H1 (cell line): Measurements from ENCODE around the gene HELZ2. TPM values are rescaled to one million over a fixed set of nuclear protein-coding genes. Genes with fewer than 3 reads are reported as not detected.

Experiments
- CEBPB ChIP-seq: IDR thresholded peaks from 2 replicates; pipeline ENCODE4 v1.6.1; 2012; ENCODE audit warnings: low read depth, low read length
- CHD2 ChIP-seq: IDR thresholded peaks from 2 replicates; pipeline ENCODE4 v1.6.1; 2012; ENCODE audit warnings: low read length, improper control_type of control experiment
- KDM1A ChIP-seq: fragments of 200-600, 300-600 bp; sonication (generic); IDR thresholded peaks from 2 replicates; pipeline ENCODE4 v1.7.1; 2016; ENCODE audit warnings: mild to moderate bottlenecking, low read length, borderline replicate concordance
- NRF1 ChIP-seq: IDR thresholded peaks from 2 replicates; pipeline ENCODE4 v1.6.1; 2011; ENCODE audit warnings: mild to moderate bottlenecking, low read depth, low read length, improper control_type of control experiment
- RXRA ChIP-seq: IDR thresholded peaks from 2 replicates; pipeline ENCODE4 v1.6.1; 2011; ENCODE audit warnings: low read depth, mild to moderate bottlenecking, low read length, moderate library complexity; ENCODE audit not compliant: insufficient read depth
- TAF7 ChIP-seq: optimal IDR thresholded peaks from 2 replicates; pipeline ENCODE3; 2011; ENCODE audit warnings: low read depth, mild to moderate bottlenecking, inconsistent platforms, low read length, moderate library complexity, borderline replicate concordance
- polyA plus RNA-seq, 7 experiments: library from polyadenylated mRNA; depleted of rRNA in 3 of 7; stranded (reverse) in 5 of 7; unstranded in 2 of 7; fragments of >200 nt in 5 of 7; fragments of 200-250 nt in 2 of 7; gene quantifications; 1 replicate in 5 of 7; 2 replicates in 1 of 7; 4 replicates in 1 of 7; pipeline versions ENCODE4 v1.2.1 to v1.2.3, GENCODE V29; 2011 to 2013; ENCODE audit warnings: missing spikeins in 2 of 7, mixed read lengths in 2 of 7
- total RNA-seq: library from RNA; stranded (reverse); fragmentation: NEBNext Ultra II Directional; extraction: Animal tissue kit (Norgen Biotek cat#: 25700); gene quantifications from 2 replicates; pipeline ENCODE4 v1.2.1, GENCODE V29; 2021
- TF ChIP-seq, protein P1 (sequence below): fragments of 300-600 bp; sonication (generic); IDR thresholded peaks from 2 replicates; pipeline ENCODE4 v1.7.1; 2012; ENCODE audit warnings: low read length, moderate library complexity, mild to moderate bottlenecking, inconsistent platforms; ENCODE audit not compliant: insufficient replicate concordance
- TF ChIP-seq, protein P2 (sequence below), 3 experiments: IDR thresholded peaks; 1 replicate in 2 of 3; 2 replicates in 1 of 3; pipeline versions ENCODE4 v1.5.1 to v1.6.1; 2011; ENCODE audit warnings: low read length in 3 of 3, mild to moderate bottlenecking in 3 of 3, inconsistent platforms in 2 of 3, low read depth in 1 of 3, moderate library complexity in 1 of 3; ENCODE audit not compliant: insufficient read depth in 1 of 3; ENCODE audit errors: control extremely low read depth in 1 of 3

Gene HELZ2
- total and polyA plus RNA-seq, 2 of the 8 experiments (the other 6 are each of a cell fraction or from before 2014, with no cell fraction given): 7.9 to 17.5 TPM

- TF ChIP-seq, protein P1, sequence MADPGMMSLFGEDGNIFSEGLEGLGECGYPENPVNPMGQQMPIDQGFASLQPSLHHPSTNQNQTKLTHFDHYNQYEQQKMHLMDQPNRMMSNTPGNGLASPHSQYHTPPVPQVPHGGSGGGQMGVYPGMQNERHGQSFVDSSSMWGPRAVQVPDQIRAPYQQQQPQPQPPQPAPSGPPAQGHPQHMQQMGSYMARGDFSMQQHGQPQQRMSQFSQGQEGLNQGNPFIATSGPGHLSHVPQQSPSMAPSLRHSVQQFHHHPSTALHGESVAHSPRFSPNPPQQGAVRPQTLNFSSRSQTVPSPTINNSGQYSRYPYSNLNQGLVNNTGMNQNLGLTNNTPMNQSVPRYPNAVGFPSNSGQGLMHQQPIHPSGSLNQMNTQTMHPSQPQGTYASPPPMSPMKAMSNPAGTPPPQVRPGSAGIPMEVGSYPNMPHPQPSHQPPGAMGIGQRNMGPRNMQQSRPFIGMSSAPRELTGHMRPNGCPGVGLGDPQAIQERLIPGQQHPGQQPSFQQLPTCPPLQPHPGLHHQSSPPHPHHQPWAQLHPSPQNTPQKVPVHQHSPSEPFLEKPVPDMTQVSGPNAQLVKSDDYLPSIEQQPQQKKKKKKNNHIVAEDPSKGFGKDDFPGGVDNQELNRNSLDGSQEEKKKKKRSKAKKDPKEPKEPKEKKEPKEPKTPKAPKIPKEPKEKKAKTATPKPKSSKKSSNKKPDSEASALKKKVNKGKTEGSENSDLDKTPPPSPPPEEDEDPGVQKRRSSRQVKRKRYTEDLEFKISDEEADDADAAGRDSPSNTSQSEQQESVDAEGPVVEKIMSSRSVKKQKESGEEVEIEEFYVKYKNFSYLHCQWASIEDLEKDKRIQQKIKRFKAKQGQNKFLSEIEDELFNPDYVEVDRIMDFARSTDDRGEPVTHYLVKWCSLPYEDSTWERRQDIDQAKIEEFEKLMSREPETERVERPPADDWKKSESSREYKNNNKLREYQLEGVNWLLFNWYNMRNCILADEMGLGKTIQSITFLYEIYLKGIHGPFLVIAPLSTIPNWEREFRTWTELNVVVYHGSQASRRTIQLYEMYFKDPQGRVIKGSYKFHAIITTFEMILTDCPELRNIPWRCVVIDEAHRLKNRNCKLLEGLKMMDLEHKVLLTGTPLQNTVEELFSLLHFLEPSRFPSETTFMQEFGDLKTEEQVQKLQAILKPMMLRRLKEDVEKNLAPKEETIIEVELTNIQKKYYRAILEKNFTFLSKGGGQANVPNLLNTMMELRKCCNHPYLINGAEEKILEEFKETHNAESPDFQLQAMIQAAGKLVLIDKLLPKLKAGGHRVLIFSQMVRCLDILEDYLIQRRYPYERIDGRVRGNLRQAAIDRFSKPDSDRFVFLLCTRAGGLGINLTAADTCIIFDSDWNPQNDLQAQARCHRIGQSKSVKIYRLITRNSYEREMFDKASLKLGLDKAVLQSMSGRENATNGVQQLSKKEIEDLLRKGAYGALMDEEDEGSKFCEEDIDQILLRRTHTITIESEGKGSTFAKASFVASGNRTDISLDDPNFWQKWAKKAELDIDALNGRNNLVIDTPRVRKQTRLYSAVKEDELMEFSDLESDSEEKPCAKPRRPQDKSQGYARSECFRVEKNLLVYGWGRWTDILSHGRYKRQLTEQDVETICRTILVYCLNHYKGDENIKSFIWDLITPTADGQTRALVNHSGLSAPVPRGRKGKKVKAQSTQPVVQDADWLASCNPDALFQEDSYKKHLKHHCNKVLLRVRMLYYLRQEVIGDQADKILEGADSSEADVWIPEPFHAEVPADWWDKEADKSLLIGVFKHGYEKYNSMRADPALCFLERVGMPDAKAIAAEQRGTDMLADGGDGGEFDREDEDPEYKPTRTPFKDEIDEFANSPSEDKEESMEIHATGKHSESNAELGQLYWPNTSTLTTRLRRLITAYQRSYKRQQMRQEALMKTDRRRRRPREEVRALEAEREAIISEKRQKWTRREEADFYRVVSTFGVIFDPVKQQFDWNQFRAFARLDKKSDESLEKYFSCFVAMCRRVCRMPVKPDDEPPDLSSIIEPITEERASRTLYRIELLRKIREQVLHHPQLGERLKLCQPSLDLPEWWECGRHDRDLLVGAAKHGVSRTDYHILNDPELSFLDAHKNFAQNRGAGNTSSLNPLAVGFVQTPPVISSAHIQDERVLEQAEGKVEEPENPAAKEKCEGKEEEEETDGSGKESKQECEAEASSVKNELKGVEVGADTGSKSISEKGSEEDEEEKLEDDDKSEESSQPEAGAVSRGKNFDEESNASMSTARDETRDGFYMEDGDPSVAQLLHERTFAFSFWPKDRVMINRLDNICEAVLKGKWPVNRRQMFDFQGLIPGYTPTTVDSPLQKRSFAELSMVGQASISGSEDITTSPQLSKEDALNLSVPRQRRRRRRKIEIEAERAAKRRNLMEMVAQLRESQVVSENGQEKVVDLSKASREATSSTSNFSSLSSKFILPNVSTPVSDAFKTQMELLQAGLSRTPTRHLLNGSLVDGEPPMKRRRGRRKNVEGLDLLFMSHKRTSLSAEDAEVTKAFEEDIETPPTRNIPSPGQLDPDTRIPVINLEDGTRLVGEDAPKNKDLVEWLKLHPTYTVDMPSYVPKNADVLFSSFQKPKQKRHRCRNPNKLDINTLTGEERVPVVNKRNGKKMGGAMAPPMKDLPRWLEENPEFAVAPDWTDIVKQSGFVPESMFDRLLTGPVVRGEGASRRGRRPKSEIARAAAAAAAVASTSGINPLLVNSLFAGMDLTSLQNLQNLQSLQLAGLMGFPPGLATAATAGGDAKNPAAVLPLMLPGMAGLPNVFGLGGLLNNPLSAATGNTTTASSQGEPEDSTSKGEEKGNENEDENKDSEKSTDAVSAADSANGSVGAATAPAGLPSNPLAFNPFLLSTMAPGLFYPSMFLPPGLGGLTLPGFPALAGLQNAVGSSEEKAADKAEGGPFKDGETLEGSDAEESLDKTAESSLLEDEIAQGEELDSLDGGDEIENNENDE: no peak
- TF ChIP-seq TAF7 (no peak), CEBPB (no peak), RXRA (no peak), KDM1A (no peak), CHD2 (no peak), NRF1 (no peak)
- TF ChIP-seq, protein P2, sequence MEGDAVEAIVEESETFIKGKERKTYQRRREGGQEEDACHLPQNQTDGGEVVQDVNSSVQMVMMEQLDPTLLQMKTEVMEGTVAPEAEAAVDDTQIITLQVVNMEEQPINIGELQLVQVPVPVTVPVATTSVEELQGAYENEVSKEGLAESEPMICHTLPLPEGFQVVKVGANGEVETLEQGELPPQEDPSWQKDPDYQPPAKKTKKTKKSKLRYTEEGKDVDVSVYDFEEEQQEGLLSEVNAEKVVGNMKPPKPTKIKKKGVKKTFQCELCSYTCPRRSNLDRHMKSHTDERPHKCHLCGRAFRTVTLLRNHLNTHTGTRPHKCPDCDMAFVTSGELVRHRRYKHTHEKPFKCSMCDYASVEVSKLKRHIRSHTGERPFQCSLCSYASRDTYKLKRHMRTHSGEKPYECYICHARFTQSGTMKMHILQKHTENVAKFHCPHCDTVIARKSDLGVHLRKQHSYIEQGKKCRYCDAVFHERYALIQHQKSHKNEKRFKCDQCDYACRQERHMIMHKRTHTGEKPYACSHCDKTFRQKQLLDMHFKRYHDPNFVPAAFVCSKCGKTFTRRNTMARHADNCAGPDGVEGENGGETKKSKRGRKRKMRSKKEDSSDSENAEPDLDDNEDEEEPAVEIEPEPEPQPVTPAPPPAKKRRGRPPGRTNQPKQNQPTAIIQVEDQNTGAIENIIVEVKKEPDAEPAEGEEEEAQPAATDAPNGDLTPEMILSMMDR (IDR thresholded peaks at IDR 0.05; ENCODE audit: control extremely low read depth in 1 of 3, insufficient read depth in 1 of 3, low read depth in 1 of 3, low read length in 3 of 3): no peak
Observed at GRCh38 chr20:63564036-63564810, 9.8 kb downstream of the HELZ2 start (continued).
